ENCODE measurements around the gene ENTR1. TPM values are rescaled to one million over a fixed set of nuclear protein-coding genes. Genes with fewer than 3 reads are reported as not detected.

ENTR1 gene
- total RNA-seq, 4 donors from 2014 or later = 26.5 to 38.1 (median 33.5) TPM

GRCh38 chr9:136375096-136375495 lies 35.3 kb downstream of the ENTR1 start:
- TF ChIP-seq CTCF (IDR thresholded peaks at IDR 0.05) = no peak
- DNase-seq (ENCODE audit: low spot score) (no peak), ATAC-seq (ENCODE audit: low FRiP score) (no peak)

- TF ChIP-seq CTCF (IDR thresholded peaks at IDR 0.05) = no peak
- DNase-seq (ENCODE audit: low spot score) = no peak
- ATAC-seq (ENCODE audit: low FRiP score) = no peak
These were observed 36.2 kb downstream of the ENTR1 start for GRCh38 chr9:136374183-136374575.

GRCh38 chr9:136373300-136374182 lies 36.9 kb downstream of the ENTR1 start, which contains the start of gene CARD9:
TSS of gene CARD9 (minus strand) at chr9:136373669. CDS start at chr9:136372078, 1,591 bp downstream.
- no peak for DNase-seq (ENCODE audit: low spot score)
- ATAC-seq (ENCODE audit: low FRiP score) = no peak
- TF ChIP-seq CTCF (IDR thresholded peaks at IDR 0.05) = no peak

- no peak for ATAC-seq (ENCODE audit: low FRiP score)
These were observed 37.7 kb downstream of the ENTR1 start for GRCh38 chr9:136372561-136373299.

GRCh38 chr9:136372006-136372405 lies 38.4 kb downstream of the ENTR1 start:
- TF ChIP-seq CTCF (IDR thresholded peaks at IDR 0.05) = no peak
- DNase-seq (ENCODE audit: low spot score) = no peak
- ATAC-seq (ENCODE audit: low FRiP score) = no peak

More at GRCh38 chr9:136372561-136373299, 37.7 kb downstream of the ENTR1 start:
- no peak for DNase-seq (ENCODE audit: low spot score)
- TF ChIP-seq CTCF (IDR thresholded peaks at IDR 0.05) = no peak

- no peak for TF ChIP-seq CTCF (IDR thresholded peaks at IDR 0.05)
- ATAC-seq (ENCODE audit: low FRiP score) (no peak), DNase-seq (ENCODE audit: low spot score) (no peak)
These were observed 38.9 kb downstream of the ENTR1 start for GRCh38 chr9:136371533-136371880.
